Fibroblast of peridontal ligament (primary cell): ENCODE measurements around the gene GRWD1.

ENCODE experiments used
- DNase-seq: peaks from one replicate; pipeline ENCODE4 v3.0.0-alpha.2; 2010; ENCODE audit errors: extremely low read depth

The GRWD1 gene

GRCh38 chr19:48496959-48497727 lies 51.4 kb downstream of the GRWD1 start:
- DNase-seq: no peak

- DNase-seq: no peak
Measured at GRCh38 chr19:48497728-48498594, 52.2 kb downstream of the GRWD1 start.

- DNase-seq: no peak
Measured at GRCh38 chr19:48498595-48499311, 53.0 kb downstream of the GRWD1 start.

GRCh38 chr19:48499316-48500090 lies 53.7 kb downstream of the GRWD1 start:
- no peak for DNase-seq

GRCh38 chr19:48500830-48501493 lies 55.2 kb downstream of the GRWD1 start:
- DNase-seq: no peak

- no peak for DNase-seq
Measured at GRCh38 chr19:48501494-48502349, 55.9 kb downstream of the GRWD1 start.

GRCh38 chr19:48502350-48503018 lies 56.7 kb downstream of the GRWD1 start:
- no peak for DNase-seq

GRCh38 chr19:48506138-48506733 lies 60.5 kb downstream of the GRWD1 start:
- peak; percentile 51 for DNase-seq
